ENCODE measurements around the gene IGFLR1. TPM values are rescaled to one million over a fixed set of nuclear protein-coding genes. Genes with fewer than 3 reads are reported as not detected.

The IGFLR1 gene
- total and polyA plus RNA-seq, 9 of the 15 experiments (the other 6 are each of a cell fraction or from before 2014, with no cell fraction given), result 1.0 to 14.3 (median 4.6) TPM

- H3K36me3 ChIP-seq (ENCODE audit: control insufficient read depth, insufficient read depth, low read length), result peaks cover 96% of the 10 kb centered on the region; the same call in 2 of the 3 replicates
- BruUV-seq (replicated peaks), result no TSS peak
- ATAC-seq (no peak), FAIRE-seq (no peak), DNase-seq (ENCODE audit: extremely low read depth in 1 of 4, low spot score in 3 of 4) (no peak)
- peaks cover 0 to 10% of the 10 kb centered on the region in 2 experiments; a peak in 2 of 5 replicates for H3K4me1 ChIP-seq (replicated peaks in 1 of 2; ENCODE audit: control insufficient read depth in 2 of 2, insufficient read depth in 2 of 2, low read length in 2 of 2)
- no peak overlapping the region for H2AFZ ChIP-seq (ENCODE audit: low read depth, low read length)
- H3K9ac ChIP-seq (ENCODE audit: insufficient read depth in 1 of 2, low read depth in 2 of 2, low read length in 2 of 2), result no peak overlapping the region
- H3K9me1 ChIP-seq (ENCODE audit: control insufficient read depth, insufficient read depth, low read length), result no peaks in the 10 kb centered on the region
- 0 out of 2 replicates have a peak, but pooled peaks cover 2% of the 10 kb centered on the region for H4K20me1 ChIP-seq (replicated peaks; ENCODE audit: control insufficient read depth, insufficient read depth, low read length)
- no peak overlapping the region for H3K27ac ChIP-seq (ENCODE audit: extremely low read depth, low read depth, low read length)
- H3K9me3 ChIP-seq (replicated peaks; ENCODE audit: control insufficient read depth, insufficient read depth, low read depth, low read length), result no peaks in the 10 kb centered on the region
- CTCF ChIA-PET (ENCODE audit: low intra/inter-chr PET ratio), result no interaction called here
- no peaks in the 10 kb centered on the region for H3K79me2 ChIP-seq (ENCODE audit: control insufficient read depth, insufficient read depth, low read length)
- no peak overlapping the region for H3K4me3 ChIP-seq
- WGBS (ENCODE audit: insufficient coverage, low coverage, missing lambda C conversion rate), result 94% methylated on average over 16 of the region's 18 CpGs
- no peak for TF ChIP-seq KLF1 (tag; IDR thresholded peaks at IDR 0.05)
- no peak for TF ChIP-seq NFXL1 (CRISPR knock-in tag; IDR thresholded peaks at IDR 0.05)
- TF ChIP-seq RBFOX2 (IDR thresholded peaks at IDR 0.05; ENCODE audit: low read depth, low read length), result peak; percentile 26; the same call in 1 of the 2 replicates
- TF ChIP-seq SNRNP70 (optimal IDR thresholded peaks at IDR 0.05; ENCODE audit: low read depth, low read length), result no peak
- no peak for TF ChIP-seq L3MBTL2 (IDR thresholded peaks at IDR 0.05)
- intact Hi-C loops (cut with micrococcal nuclease), result no loop called here
- POLR2A ChIA-PET, result interaction anchor here (1.7 kb wide), 1 partner anchor 10 kb away, joined by 4 read pairs; no protein-coding TSS in a partner anchor
- in situ Hi-C loops (cut with MboI), result no loop called here
- H3K4me2 ChIP-seq (ENCODE audit: insufficient read depth, low read length), result no peak overlapping the region
- no peaks in the 10 kb centered on the region for H3K27me3 ChIP-seq (ENCODE audit: control insufficient read depth in 2 of 2, insufficient read depth in 2 of 2, low read length in 2 of 2)
These were observed 11.9 kb downstream of the IGFLR1 start for GRCh38 chr19:35730326-35730725.

DNA sequence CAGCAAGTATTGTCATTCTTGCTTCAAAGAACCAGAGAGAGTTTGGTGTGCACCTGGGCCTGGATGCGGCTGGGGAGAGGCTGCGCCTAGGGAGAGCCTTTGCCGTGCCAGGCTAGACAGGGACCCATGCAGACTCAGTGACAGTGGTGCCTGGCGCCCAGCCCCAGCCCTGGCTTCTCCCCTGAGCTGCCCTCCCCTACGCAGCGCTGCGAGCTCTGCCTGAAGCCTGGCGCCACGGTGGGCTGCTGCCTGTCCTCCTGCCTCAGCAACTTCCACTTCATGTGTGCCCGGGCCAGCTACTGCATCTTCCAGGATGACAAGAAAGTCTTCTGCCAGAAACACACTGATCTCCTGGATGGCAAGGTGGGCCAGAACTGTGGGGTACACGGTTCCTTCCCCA lies 12.5 kb downstream of the IGFLR1 start:
- 0 out of 2 replicates have a peak, but pooled peaks cover 2% of the 10 kb centered on the region for H4K20me1 ChIP-seq (replicated peaks; ENCODE audit: control insufficient read depth, insufficient read depth, low read length)
- CTCF ChIA-PET (ENCODE audit: low intra/inter-chr PET ratio), result no interaction called here
- no peak for TF ChIP-seq ZFP30 (CRISPR knock-in tag; IDR thresholded peaks at IDR 0.05; ENCODE audit: borderline replicate concordance)
- no peak for TF ChIP-seq ZNF778 (CRISPR knock-in tag; IDR thresholded peaks at IDR 0.05)
- no peak for TF ChIP-seq ZFP1 (CRISPR knock-in tag; IDR thresholded peaks at IDR 0.05)
- no peak for TF ChIP-seq ZNF274 (IDR thresholded peaks at IDR 0.05; ENCODE audit: borderline replicate concordance, low read depth, low read length)
- no peak for TF ChIP-seq ZNF431 (CRISPR knock-in tag; IDR thresholded peaks at IDR 0.05)
- TF ChIP-seq ZNF311 (CRISPR knock-in tag; IDR thresholded peaks at IDR 0.05), result no peak
- no peak for TF ChIP-seq GATA2 (CRISPR knock-in tag; IDR thresholded peaks at IDR 0.05)
- TF ChIP-seq CGGBP1 (CRISPR knock-in tag; IDR thresholded peaks at IDR 0.05), result no peak
- no peak for TF ChIP-seq MYNN (IDR thresholded peaks at IDR 0.05)
- no peak for TF ChIP-seq MYNN (CRISPR knock-in tag; IDR thresholded peaks at IDR 0.05)
- no peak for TF ChIP-seq BRD4 (IDR thresholded peaks at IDR 0.05)
- TF ChIP-seq ZNF586 (CRISPR knock-in tag; conservative IDR thresholded peaks at IDR 0.05), result no peak
- TF ChIP-seq, protein P1, sequence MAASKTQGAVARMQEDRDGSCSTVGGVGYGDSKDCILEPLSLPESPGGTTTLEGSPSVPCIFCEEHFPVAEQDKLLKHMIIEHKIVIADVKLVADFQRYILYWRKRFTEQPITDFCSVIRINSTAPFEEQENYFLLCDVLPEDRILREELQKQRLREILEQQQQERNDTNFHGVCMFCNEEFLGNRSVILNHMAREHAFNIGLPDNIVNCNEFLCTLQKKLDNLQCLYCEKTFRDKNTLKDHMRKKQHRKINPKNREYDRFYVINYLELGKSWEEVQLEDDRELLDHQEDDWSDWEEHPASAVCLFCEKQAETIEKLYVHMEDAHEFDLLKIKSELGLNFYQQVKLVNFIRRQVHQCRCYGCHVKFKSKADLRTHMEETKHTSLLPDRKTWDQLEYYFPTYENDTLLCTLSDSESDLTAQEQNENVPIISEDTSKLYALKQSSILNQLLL (CRISPR knock-in tag; IDR thresholded peaks at IDR 0.05; ENCODE audit: borderline replicate concordance), result no peak

More for the DNA sequence above, 12.5 kb downstream of the IGFLR1 start:
- H3K4me1 ChIP-seq (replicated peaks in 1 of 2; ENCODE audit: control insufficient read depth in 2 of 2, insufficient read depth in 2 of 2, low read length in 2 of 2), result peaks cover 0 to 10% of the 10 kb centered on the region in 2 experiments; a peak in 1 of 5 replicates
- H3K4me2 ChIP-seq (ENCODE audit: insufficient read depth, low read length), result no peak overlapping the region
- no peaks in the 10 kb centered on the region for H3K27me3 ChIP-seq (ENCODE audit: control insufficient read depth in 2 of 2, insufficient read depth in 2 of 2, low read length in 2 of 2)
- intact Hi-C loops (cut with micrococcal nuclease), result no loop called here
- no peaks in the 10 kb centered on the region for H3K79me2 ChIP-seq (ENCODE audit: control insufficient read depth, insufficient read depth, low read length)
- in situ Hi-C loops (cut with MboI), result no loop called here
- H3K4me3 ChIP-seq, result no peak overlapping the region
- BruUV-seq (replicated peaks), result no TSS peak
- DNase-seq (ENCODE audit: extremely low read depth in 1 of 4, low spot score in 3 of 4) (no peak), FAIRE-seq (no peak), ATAC-seq (no peak)
- 95% methylated on average over 10 of the region's 11 CpGs for WGBS (ENCODE audit: insufficient coverage, low coverage, missing lambda C conversion rate)
- no peak overlapping the region for H3K27ac ChIP-seq (ENCODE audit: extremely low read depth, low read depth, low read length)
- H3K9ac ChIP-seq (ENCODE audit: insufficient read depth in 1 of 2, low read depth in 2 of 2, low read length in 2 of 2), result no peak overlapping the region
- H3K9me1 ChIP-seq (ENCODE audit: control insufficient read depth, insufficient read depth, low read length), result no peaks in the 10 kb centered on the region
- H3K9me3 ChIP-seq (replicated peaks; ENCODE audit: control insufficient read depth, insufficient read depth, low read depth, low read length), result no peaks in the 10 kb centered on the region
- peaks cover 96% of the 10 kb centered on the region; the same call in 2 of the 3 replicates for H3K36me3 ChIP-seq (ENCODE audit: control insufficient read depth, insufficient read depth, low read length)
- H2AFZ ChIP-seq (ENCODE audit: low read depth, low read length), result no peak overlapping the region
- POLR2A ChIA-PET, result interaction anchor here (2.9 kb wide), 1 partner anchor 11 kb away, joined by 12 read pairs; the partner anchor contains the start of gene KMT2B
